GM21360 (cell line): ENCODE results near the gene SLC6A3.
"Not testable (repeated sequence)": the region's sequence is repeated elsewhere in the genome, so short reads cannot be mapped to it uniquely, and the experiment has no call there.

Experiments used
- ATAC-seq: cut with Tn5 transposase; IDR thresholded peaks from one replicate; pipeline ENCODE4 v1.9.1; 2021; ENCODE audit warnings: mild to moderate bottlenecking, moderate library complexity; ENCODE audit not compliant: unreplicated experiment

The SLC6A3 gene

GRCh38 chr5:1478271-1479035 is 33.2 kb upstream of the SLC6A3 start:
- no peak for ATAC-seq

- ATAC-seq: no peak
Observed at GRCh38 chr5:1477341-1477740, 32.1 kb upstream of the SLC6A3 start.

- no peak for ATAC-seq
Observed at GRCh38 chr5:1476967-1477310, 31.7 kb upstream of the SLC6A3 start.

- no peak for ATAC-seq
Observed at GRCh38 chr5:1476181-1476966, 31.1 kb upstream of the SLC6A3 start.

- ATAC-seq: not testable (repeated sequence)
Observed at GRCh38 chr5:1475544-1475900, 30.3 kb upstream of the SLC6A3 start.

GRCh38 chr5:1474866-1475543 is 29.8 kb upstream of the SLC6A3 start:
- no peak for ATAC-seq

GRCh38 chr5:1474183-1474839 is 29.1 kb upstream of the SLC6A3 start:
- ATAC-seq: no peak

GRCh38 chr5:1473746-1474145 is 28.5 kb upstream of the SLC6A3 start:
- no peak for ATAC-seq

- no peak for ATAC-seq
Observed at GRCh38 chr5:1472964-1473628, 27.9 kb upstream of the SLC6A3 start.

GRCh38 chr5:1471997-1472963 is 27.0 kb upstream of the SLC6A3 start:
- ATAC-seq: no peak

GRCh38 chr5:1471240-1471853 is 26.1 kb upstream of the SLC6A3 start:
- ATAC-seq: no peak

GRCh38 chr5:1470762-1471211 is 25.5 kb upstream of the SLC6A3 start:
- no peak for ATAC-seq

- ATAC-seq: no peak
Observed at GRCh38 chr5:1468629-1469527, 23.6 kb upstream of the SLC6A3 start.

GRCh38 chr5:1468247-1468612 is 23.0 kb upstream of the SLC6A3 start:
- no peak for ATAC-seq

GRCh38 chr5:1467341-1468246 is 22.4 kb upstream of the SLC6A3 start:
- no peak for ATAC-seq

- no peak for ATAC-seq
Observed at GRCh38 chr5:1466631-1467265, 21.5 kb upstream of the SLC6A3 start.
